Liver (tissue), 3 donors: ENCODE results near the gene MAFG.

Source experiments
- GABPA ChIP-seq, 2 donors: IDR thresholded peaks in 1 of 2; conservative IDR thresholded peaks in 1 of 2; 2 replicates each; pipeline ENCODE4 v1.6.1; 2016; ENCODE audit warnings: antibody characterized with exemption in 2 of 2, mild to moderate bottlenecking in 1 of 2, moderate library complexity in 1 of 2
- RAD21 ChIP-seq, 2 donors: IDR thresholded peaks; 2 replicates each; pipeline ENCODE4 v1.6.1; 2016; ENCODE audit warnings: antibody characterized with exemption in 2 of 2, mild to moderate bottlenecking in 2 of 2
- TF ChIP-seq, protein P1 (sequence below): fragments of 150-350 bp; IDR thresholded peaks from 2 replicates; pipeline ENCODE4 v1.5.1; 2017; ENCODE audit warnings: improper control_type of control experiment, low read depth, low read length; ENCODE audit not compliant: missing input control
- TF ChIP-seq, protein P2 (sequence below): IDR thresholded peaks from 2 replicates; pipeline ENCODE4 v1.6.1; 2016; ENCODE audit warnings: antibody characterized with exemption
- TF ChIP-seq, protein P3 (sequence below): IDR thresholded peaks from 2 replicates; pipeline ENCODE4 v1.6.1; 2016; ENCODE audit warnings: antibody characterized with exemption, mild to moderate bottlenecking
- donor health status: healthy.
- donor health status: healthy.

DNA sequence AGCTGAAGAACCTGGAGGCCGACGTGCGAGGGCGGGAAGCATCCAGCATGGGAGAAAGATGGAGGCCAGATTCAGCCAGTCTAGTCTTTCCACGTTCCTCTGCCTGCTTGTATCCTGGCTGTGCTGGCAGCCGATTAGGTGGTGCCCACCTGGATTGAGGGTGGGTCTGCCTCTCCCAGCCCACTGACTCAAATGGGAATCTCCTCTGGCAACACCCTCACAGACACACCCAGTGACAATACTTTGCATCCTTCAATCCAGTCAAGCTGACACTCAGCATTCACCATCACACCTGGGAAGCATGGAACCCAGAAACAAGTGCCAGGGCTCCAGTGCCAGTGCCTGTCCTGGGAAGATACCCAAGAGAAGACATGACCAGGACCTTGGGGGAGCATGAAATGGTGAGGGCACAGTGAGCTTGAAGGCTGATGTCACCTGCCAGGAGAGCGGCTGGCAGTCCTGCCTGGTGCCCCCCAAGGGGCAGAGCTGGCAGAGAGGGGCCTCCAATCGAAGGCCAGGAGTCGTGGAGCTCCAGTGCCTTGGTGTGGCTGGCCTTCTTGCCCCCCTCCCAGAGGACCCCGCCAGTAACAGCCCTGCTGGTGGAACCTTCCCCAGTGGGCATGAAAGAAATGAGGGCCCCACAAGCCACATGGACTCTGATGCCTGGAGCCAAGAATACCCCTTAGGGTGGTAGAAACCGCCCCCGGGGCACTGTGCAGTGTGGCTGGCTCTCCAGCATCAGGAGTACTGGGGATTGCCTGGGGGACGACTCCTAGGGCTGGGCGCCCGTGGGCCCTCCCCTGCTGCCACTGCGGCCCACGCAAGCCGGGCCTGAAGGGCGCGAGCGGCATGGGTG lies 26.1 kb downstream of the MAFG start:
- TF ChIP-seq, protein P1, sequence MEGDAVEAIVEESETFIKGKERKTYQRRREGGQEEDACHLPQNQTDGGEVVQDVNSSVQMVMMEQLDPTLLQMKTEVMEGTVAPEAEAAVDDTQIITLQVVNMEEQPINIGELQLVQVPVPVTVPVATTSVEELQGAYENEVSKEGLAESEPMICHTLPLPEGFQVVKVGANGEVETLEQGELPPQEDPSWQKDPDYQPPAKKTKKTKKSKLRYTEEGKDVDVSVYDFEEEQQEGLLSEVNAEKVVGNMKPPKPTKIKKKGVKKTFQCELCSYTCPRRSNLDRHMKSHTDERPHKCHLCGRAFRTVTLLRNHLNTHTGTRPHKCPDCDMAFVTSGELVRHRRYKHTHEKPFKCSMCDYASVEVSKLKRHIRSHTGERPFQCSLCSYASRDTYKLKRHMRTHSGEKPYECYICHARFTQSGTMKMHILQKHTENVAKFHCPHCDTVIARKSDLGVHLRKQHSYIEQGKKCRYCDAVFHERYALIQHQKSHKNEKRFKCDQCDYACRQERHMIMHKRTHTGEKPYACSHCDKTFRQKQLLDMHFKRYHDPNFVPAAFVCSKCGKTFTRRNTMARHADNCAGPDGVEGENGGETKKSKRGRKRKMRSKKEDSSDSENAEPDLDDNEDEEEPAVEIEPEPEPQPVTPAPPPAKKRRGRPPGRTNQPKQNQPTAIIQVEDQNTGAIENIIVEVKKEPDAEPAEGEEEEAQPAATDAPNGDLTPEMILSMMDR = no peak
- TF ChIP-seq RAD21 (IDR thresholded peaks at IDR 0.05) (no peak), GABPA (IDR thresholded peaks at IDR 0.05 in 1 of 2, conservative IDR thresholded peaks at IDR 0.05 in 1 of 2) (no peak)
- TF ChIP-seq, protein P2, sequence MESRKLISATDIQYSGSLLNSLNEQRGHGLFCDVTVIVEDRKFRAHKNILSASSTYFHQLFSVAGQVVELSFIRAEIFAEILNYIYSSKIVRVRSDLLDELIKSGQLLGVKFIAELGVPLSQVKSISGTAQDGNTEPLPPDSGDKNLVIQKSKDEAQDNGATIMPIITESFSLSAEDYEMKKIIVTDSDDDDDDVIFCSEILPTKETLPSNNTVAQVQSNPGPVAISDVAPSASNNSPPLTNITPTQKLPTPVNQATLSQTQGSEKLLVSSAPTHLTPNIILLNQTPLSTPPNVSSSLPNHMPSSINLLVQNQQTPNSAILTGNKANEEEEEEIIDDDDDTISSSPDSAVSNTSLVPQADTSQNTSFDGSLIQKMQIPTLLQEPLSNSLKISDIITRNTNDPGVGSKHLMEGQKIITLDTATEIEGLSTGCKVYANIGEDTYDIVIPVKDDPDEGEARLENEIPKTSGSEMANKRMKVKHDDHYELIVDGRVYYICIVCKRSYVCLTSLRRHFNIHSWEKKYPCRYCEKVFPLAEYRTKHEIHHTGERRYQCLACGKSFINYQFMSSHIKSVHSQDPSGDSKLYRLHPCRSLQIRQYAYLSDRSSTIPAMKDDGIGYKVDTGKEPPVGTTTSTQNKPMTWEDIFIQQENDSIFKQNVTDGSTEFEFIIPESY = no peak
- TF ChIP-seq, protein P3, sequence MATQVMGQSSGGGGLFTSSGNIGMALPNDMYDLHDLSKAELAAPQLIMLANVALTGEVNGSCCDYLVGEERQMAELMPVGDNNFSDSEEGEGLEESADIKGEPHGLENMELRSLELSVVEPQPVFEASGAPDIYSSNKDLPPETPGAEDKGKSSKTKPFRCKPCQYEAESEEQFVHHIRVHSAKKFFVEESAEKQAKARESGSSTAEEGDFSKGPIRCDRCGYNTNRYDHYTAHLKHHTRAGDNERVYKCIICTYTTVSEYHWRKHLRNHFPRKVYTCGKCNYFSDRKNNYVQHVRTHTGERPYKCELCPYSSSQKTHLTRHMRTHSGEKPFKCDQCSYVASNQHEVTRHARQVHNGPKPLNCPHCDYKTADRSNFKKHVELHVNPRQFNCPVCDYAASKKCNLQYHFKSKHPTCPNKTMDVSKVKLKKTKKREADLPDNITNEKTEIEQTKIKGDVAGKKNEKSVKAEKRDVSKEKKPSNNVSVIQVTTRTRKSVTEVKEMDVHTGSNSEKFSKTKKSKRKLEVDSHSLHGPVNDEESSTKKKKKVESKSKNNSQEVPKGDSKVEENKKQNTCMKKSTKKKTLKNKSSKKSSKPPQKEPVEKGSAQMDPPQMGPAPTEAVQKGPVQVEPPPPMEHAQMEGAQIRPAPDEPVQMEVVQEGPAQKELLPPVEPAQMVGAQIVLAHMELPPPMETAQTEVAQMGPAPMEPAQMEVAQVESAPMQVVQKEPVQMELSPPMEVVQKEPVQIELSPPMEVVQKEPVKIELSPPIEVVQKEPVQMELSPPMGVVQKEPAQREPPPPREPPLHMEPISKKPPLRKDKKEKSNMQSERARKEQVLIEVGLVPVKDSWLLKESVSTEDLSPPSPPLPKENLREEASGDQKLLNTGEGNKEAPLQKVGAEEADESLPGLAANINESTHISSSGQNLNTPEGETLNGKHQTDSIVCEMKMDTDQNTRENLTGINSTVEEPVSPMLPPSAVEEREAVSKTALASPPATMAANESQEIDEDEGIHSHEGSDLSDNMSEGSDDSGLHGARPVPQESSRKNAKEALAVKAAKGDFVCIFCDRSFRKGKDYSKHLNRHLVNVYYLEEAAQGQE = no peak
